Activated CD8-positive, alpha-beta memory T cell treated with anti-CD3 and anti-CD28 coated beads for 24 hours (primary cell): Measurements from ENCODE around the gene KITLG.
"Not testable (repeated sequence)": the region's sequence is repeated elsewhere in the genome, so short reads cannot be mapped to it uniquely, and the experiment has no call there.

ENCODE experiments used
- DNase-seq: peaks from one replicate; pipeline ENCODE4 v3.0.0-alpha.2; 2020

The KITLG gene

DNA sequence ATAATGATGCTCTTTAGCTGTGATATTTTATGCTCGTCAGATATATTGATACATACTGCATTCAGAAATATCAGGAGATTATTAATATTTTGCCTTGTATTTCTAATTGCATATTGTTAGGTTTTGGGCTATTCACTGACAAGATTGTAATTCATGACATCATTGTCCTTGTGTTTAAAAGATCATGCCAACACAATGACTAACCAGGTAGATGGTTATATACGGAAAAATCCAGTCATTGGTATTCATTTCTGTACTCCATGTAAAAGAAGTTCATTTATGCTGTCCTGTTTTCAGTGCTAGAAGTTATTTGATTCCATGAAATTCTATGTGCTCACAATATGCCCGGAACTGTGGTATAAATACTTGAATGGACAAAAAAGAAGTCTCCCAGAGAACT is 107.5 kb downstream of the KITLG start:
- no peak for DNase-seq

- no peak for DNase-seq
Observed at GRCh38 chr12:88472248-88472647, 108.0 kb downstream of the KITLG start.

DNA sequence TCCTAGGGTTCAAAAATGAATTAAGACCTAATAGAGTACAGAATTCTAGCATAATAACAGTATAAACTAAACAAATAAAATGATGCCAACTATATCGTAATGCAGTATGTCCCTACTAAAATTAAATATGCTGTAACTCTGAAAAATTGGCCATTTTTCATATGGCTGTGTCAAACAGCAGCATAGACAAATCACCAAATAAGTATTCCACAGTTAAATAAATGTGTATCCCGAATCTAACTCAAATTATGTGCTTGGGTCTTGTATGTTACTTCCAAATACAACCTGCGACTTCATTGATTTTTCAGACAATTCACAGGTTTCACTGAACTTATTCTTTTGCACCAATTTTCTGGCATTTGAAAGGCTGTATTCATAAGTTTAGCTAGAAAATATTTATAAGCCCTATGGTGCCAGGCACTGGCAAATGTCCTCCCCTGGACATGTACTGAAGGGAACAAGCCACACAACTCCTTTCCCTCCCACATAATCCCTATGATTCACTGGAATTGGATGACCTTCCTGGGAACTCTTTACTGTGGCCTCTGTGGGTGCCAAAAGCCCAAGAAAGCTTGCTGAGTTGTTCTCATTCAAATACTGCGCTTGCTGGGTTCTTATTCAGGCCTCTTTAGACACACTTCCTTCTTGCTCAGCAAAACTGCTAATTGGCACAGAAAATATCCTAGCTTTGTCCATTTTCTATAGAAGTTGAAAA is 108.8 kb downstream of the KITLG start:
- no peak for DNase-seq

DNA sequence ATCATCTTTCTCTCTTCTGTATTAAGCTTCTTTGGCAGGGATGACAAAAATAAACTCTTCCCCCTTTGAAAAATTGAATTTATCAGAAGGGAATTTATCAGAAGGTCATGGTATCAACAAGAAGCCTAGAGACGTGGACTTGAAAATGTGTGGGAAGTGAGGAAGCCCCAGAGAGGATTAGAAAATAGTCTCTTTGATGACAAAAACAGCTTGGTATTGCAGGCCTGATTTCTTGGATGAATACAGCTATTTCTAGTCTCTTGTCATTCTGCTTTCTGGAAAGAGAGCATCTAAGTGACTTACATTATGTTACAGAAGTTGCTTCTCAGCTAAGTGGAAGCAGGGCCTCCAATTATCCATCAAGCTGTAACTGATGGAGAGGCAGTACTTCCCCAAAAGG is 111.1 kb downstream of the KITLG start:
- DNase-seq: no peak

GRCh38 chr12:88468581-88468980 is 111.7 kb downstream of the KITLG start:
- no peak for DNase-seq

GRCh38 chr12:88466708-88467107 is 113.6 kb downstream of the KITLG start:
- DNase-seq: not testable (repeated sequence)

GRCh38 chr12:88458327-88458726 is 121.9 kb downstream of the KITLG start:
- DNase-seq: no peak

DNA sequence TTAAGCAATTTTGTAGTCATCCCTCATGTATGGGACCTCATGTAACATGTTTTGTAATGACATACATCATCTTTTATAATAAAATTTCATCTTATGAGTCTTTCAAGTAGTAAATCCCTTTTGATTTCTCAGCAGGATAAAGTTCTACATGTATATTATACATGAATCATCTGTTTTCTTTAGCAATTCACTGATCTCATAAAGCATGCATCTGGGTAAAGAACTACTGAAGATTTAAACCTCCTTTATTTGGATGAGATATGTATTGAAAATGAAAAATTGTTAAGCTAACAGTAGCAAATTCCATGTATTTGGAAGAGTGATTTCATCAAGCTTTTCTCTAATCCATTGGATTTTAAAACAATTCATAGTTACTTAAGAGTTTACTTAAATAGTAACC is 126.9 kb downstream of the KITLG start:
- no peak for DNase-seq

- DNase-seq: no peak
Observed at GRCh38 chr12:88451205-88451604, 129.1 kb downstream of the KITLG start.

- no peak for DNase-seq
Observed at GRCh38 chr12:88450136-88450535, 130.1 kb downstream of the KITLG start.

DNA sequence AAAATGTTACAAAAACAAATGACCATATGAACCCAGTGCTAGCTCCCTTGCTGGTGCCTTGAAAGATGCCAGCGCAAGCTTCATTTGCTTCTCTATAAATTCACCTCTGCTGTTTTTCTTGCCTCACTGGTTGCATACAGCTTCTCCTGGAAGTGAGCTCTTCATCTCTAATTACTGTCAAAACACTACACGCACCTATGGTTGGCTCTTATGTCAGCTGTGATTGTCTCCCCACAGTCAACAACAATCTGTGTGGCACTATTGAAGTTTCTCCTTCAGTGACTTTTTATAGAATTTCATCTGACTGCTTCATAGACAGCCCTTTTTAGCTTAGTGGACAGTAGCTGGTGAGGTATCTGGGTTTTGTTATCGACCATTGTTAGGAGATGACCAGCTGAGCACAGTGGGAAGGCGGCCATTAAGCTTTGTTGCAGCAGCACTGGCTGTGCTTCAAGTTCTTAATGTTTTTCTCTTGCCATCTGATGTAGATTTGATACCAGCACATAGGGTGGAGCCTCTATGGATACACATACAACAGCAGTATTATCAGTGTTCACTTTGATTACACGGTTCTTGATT is 131.8 kb downstream of the KITLG start:
- no peak for DNase-seq

DNA sequence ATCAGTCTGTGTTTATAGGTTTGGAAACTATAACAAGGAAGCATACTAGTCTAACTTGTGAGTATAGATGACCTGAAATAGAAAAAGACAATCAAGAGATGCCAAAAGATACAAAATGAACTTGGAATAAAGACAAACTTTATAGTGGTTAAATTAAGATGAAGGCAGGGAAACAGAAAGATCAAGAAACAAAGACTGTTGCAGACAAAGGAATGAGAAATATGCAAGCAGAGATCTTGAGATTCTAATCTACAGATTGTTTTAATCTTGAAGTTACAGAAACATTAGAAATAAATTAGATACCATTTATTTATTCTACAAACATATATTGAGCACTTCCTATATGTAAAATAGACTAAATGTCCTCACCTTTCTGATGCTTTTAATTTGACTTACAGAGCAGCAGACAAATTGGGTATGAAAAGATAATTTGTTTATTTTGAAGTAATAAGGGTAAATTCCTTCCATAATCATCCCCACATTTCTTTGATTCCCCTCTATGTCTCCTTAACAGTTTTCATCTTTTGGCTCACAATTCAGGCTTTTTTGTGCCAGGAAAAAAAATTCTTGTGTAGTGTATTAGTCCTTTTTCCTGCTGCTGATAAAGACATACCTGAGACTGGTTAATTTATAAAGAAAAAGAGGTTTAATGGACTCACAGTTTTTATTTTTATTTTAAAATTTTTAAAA is 134.4 kb downstream of the KITLG start:
- DNase-seq: no peak

DNA sequence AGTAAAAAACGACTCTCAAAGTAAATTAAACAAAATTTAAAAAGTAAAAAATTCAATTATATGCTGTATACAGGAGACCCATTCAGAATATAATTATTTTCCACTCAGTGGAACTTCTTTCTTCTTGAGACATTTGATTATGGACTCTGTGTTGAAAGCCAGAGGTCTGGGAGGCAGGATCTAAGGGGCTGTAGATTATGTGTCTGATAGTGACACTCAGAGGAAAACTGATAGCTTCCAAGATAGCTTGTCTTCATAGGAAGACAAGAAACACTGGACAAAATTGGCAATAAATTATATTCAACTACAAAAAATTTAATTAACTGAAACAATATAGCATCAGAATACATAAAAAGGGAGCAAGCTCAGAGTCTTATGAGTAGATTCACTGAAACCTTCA is 135.8 kb downstream of the KITLG start:
- no peak for DNase-seq
